ENCODE data around the gene MRPS30. TPM values are rescaled to one million over a fixed set of nuclear protein-coding genes. Genes with fewer than 3 reads are reported as not detected.
"Not testable (repeated sequence)": the region's sequence is repeated elsewhere in the genome, so short reads cannot be mapped to it uniquely, and the experiment has no call there.

MRPS30 gene
- total and polyA plus RNA-seq, 2 donors (not counting 1 experiment from before 2014, with no cell fraction given): 25.1 to 74.0 TPM

DNA sequence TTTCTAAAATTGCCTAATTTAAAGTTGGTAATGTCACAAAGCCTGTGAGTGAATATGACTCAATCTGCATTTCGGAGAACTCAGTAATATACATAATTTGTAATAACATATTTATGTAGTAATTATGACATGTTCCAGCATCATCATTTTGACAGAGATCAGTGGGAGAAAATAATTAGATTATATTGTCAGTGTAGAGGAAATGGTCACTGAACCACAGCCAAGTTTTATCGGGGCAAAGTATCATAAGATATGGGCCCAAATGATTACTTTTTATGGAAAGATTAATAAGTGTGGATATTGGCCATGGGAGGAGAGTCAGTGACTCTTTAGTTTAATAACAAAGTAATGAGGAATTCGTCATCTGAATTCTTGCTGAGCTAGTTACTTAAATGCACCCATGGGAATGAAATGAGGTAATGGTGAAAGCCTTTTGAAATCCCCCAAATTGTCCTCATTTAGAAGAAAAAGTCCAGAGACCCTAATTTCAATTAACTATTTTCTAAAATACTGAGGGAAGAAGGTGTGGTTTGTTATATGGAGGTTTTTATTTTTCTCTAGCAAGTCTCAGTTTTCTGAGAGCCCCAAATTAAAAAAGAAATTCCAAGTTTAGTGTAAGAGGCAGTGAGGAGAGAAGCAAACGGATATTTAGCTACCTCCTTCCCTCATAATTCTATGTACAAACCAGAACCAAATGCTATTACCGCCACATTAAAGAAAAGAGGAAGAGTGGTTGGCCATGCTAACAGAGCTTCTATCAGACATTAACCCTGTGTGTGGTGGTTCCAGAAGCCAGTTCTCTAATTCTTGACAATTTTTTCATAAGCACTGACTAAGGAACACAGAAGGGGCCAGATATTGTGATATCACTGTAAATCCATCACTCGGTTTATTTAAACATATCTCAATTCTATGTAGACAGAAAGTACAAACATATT, 37.7 kb upstream of the MRPS30 start:
- Histone ChIP-seq H3K27ac (ENCODE audit: insufficient read depth, low read length) (no peak overlapping the region), H3K9ac (ENCODE audit: insufficient read depth, low read length) (no peak overlapping the region), H2AFZ (ENCODE audit: low read length) (no peak overlapping the region), H3K4me2 (ENCODE audit: extremely low read depth, insufficient read depth, low read length) (no peak overlapping the region), H3K36me3 (ENCODE audit: control insufficient read depth, insufficient read depth, low read length) (no peaks in the 10 kb centered on the region), H3K9me3 (ENCODE audit: control insufficient read depth, insufficient read depth, low read depth, low read length) (no peaks in the 10 kb centered on the region), H3K4me3 (replicated peaks in 1 of 4; ENCODE audit: control extremely low read depth in 1 of 4, insufficient read depth in 1 of 4, low read depth in 3 of 4, low read length in 4 of 4) (no peak overlapping the region), H3K27me3 (ENCODE audit: control insufficient read depth, insufficient read depth, low read length) (no peaks in the 10 kb centered on the region), H4K20me1 (ENCODE audit: control insufficient read depth, extremely low read depth, insufficient read depth, low read length) (no peaks in the 10 kb centered on the region), H3K79me2 (ENCODE audit: control insufficient read depth, insufficient read depth, low read length) (no peaks in the 10 kb centered on the region), H3K4me1 (ENCODE audit: control insufficient read depth, extremely low read depth, insufficient read depth, low read length) (no peaks in the 10 kb centered on the region)
- peak in 1 of 2 donors; percentile 45 for DNase-seq (ENCODE audit: low read depth in 2 of 2)
- TF ChIP-seq, protein P1, sequence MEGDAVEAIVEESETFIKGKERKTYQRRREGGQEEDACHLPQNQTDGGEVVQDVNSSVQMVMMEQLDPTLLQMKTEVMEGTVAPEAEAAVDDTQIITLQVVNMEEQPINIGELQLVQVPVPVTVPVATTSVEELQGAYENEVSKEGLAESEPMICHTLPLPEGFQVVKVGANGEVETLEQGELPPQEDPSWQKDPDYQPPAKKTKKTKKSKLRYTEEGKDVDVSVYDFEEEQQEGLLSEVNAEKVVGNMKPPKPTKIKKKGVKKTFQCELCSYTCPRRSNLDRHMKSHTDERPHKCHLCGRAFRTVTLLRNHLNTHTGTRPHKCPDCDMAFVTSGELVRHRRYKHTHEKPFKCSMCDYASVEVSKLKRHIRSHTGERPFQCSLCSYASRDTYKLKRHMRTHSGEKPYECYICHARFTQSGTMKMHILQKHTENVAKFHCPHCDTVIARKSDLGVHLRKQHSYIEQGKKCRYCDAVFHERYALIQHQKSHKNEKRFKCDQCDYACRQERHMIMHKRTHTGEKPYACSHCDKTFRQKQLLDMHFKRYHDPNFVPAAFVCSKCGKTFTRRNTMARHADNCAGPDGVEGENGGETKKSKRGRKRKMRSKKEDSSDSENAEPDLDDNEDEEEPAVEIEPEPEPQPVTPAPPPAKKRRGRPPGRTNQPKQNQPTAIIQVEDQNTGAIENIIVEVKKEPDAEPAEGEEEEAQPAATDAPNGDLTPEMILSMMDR (conservative IDR thresholded peaks at IDR 0.05 in 1 of 2, IDR thresholded peaks at IDR 0.05 in 1 of 2; ENCODE audit: low read depth in 1 of 2, low read length in 2 of 2): no peak
- no peak for TF ChIP-seq EZH2 (IDR thresholded peaks at IDR 0.05; ENCODE audit: low read length, missing control alignments)

DNA sequence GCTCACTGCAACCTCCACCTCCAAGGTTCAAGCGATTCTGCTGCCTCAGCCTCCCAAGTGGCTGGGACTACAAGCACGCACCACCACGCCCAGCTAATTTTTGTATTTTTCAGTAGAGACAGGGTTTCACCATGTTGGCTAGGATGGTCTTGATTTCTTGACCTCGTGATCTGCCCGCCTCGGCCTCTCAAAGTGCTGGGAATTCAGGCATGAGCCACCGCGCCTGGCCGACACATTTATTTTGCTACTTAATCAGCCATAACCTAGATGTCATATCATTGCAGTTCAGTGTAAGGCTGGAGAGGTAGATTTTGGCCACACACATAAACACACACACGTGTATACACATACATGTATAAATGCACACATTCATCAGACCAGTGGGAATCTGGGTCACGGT, 36.4 kb upstream of the MRPS30 start:
- H3K27ac ChIP-seq (ENCODE audit: insufficient read depth, low read length); H4K20me1 ChIP-seq (ENCODE audit: control insufficient read depth, extremely low read depth, insufficient read depth, low read length); H3K4me3 ChIP-seq (replicated peaks in 1 of 4; ENCODE audit: control extremely low read depth in 1 of 4, insufficient read depth in 1 of 4, low read depth in 3 of 4, low read length in 4 of 4); H3K9ac ChIP-seq (ENCODE audit: insufficient read depth, low read length); DNase-seq (ENCODE audit: low read depth in 2 of 2); H3K4me1 ChIP-seq (ENCODE audit: control insufficient read depth, extremely low read depth, insufficient read depth, low read length); H3K9me3 ChIP-seq (ENCODE audit: control insufficient read depth, insufficient read depth, low read depth, low read length); H3K36me3 ChIP-seq (ENCODE audit: control insufficient read depth, insufficient read depth, low read length); H3K4me2 ChIP-seq (ENCODE audit: extremely low read depth, insufficient read depth, low read length); H2AFZ ChIP-seq (ENCODE audit: low read length); H3K27me3 ChIP-seq (ENCODE audit: control insufficient read depth, insufficient read depth, low read length); H3K79me2 ChIP-seq (ENCODE audit: control insufficient read depth, insufficient read depth, low read length): not testable (repeated sequence)

DNA sequence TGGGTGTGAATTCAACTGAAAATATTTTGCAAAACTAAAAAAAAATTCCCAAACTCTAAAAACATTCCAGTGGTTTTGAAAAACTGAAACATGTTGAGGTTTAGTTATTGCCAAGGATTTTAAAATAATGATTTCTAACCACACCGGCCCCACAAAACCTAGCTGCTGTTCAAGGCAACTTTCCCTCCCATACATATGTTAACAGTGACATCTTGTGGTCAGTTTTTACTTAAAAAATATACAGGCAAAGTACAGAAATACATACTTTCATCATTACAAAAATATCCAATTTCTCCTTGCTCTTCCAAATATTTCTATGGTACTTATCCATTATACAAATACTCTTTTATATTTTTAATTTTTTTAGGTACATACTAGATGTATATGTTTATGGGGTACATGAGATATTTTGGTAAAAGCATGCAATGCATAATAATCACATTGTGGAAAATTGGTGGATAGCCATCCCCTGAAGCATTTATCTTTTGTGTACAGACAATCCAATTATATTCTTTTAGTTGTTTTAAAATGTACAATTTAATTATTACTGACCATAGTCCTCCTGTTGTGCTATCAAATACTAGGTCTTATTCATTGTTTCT, 34.4 kb upstream of the MRPS30 start:
- Histone ChIP-seq H3K4me3 (replicated peaks in 1 of 4; ENCODE audit: control extremely low read depth in 1 of 4, insufficient read depth in 1 of 4, low read depth in 3 of 4, low read length in 4 of 4) (no peak overlapping the region), H4K20me1 (ENCODE audit: control insufficient read depth, extremely low read depth, insufficient read depth, low read length) (no peaks in the 10 kb centered on the region), H3K27me3 (ENCODE audit: control insufficient read depth, insufficient read depth, low read length) (no peaks in the 10 kb centered on the region), H3K27ac (ENCODE audit: insufficient read depth, low read length) (no peak overlapping the region), H3K4me1 (ENCODE audit: control insufficient read depth, extremely low read depth, insufficient read depth, low read length) (no peaks in the 10 kb centered on the region), H3K9ac (ENCODE audit: insufficient read depth, low read length) (no peak overlapping the region), H3K36me3 (ENCODE audit: control insufficient read depth, insufficient read depth, low read length) (no peaks in the 10 kb centered on the region), H2AFZ (ENCODE audit: low read length) (no peak overlapping the region), H3K9me3 (ENCODE audit: control insufficient read depth, insufficient read depth, low read depth, low read length) (no peaks in the 10 kb centered on the region), H3K79me2 (ENCODE audit: control insufficient read depth, insufficient read depth, low read length) (no peaks in the 10 kb centered on the region), H3K4me2 (ENCODE audit: extremely low read depth, insufficient read depth, low read length) (no peak overlapping the region)
- no peak for TF ChIP-seq EZH2 (IDR thresholded peaks at IDR 0.05; ENCODE audit: low read length, missing control alignments)
- TF ChIP-seq, protein P1 (conservative IDR thresholded peaks at IDR 0.05 in 1 of 2, IDR thresholded peaks at IDR 0.05 in 1 of 2; ENCODE audit: low read depth in 1 of 2, low read length in 2 of 2): peak; percentile 31 to 50
- peak; percentile 56 to 85 for DNase-seq (ENCODE audit: low read depth in 2 of 2)

Measured in fibroblast of lung (primary cell).